H1 (cell line): ENCODE results near the gene CPE. TPM values are rescaled to one million over a fixed set of nuclear protein-coding genes. Genes with fewer than 3 reads are reported as not detected.

Experiments
- CTCF ChIA-PET: fragments of 300-600 bp; sonication (Branson Sonifier 250); formaldehyde crosslinking; loops from one replicate; lab custom pipeline; 2021; ENCODE audit not compliant: partially characterized antibody; lab: Charles Lee
- POLR2A ChIA-PET: fragments of 300-600 bp; sonication (Branson Sonifier 250); formaldehyde crosslinking; loops from one replicate; lab custom pipeline; 2021; ENCODE audit warnings: inconsistent platforms; ENCODE audit not compliant: partially characterized antibody; lab: Charles Lee
- DNase-seq, 2 experiments: peaks; one replicate each; pipeline versions ENCODE4 v3.0.0 to v3.0.0-alpha.2; 2010 to 2022; ENCODE audit warnings: low spot score in 2 of 2, low read depth in 1 of 2, mixed read lengths in 1 of 2
- FAIRE-seq: peaks from 2 replicates; lab custom pipeline; 2011; peaks lifted over from hg19 to GRCh38; lab: Jason Lieb, UNC
- H2AFZ ChIP-seq: 2 replicates; pipeline ENCODE4 v1.8.1; 2012; ENCODE audit warnings: low read length, inconsistent platforms
- H2AK5ac ChIP-seq: 2 replicates; pipeline ENCODE4 v1.6.1; 2013; ENCODE audit warnings: low read depth, low read length
- H2BK120ac ChIP-seq: replicated peaks from 2 replicates; pipeline ENCODE3; 2013; ENCODE audit warnings: low read depth, low read length, inconsistent platforms
- H2BK12ac ChIP-seq: 2 replicates; pipeline ENCODE4 v1.6.1; 2013; ENCODE audit warnings: low read depth, low read length
- H2BK15ac ChIP-seq: 2 replicates; pipeline ENCODE4 v1.6.1; 2013; ENCODE audit warnings: low read length
- H2BK20ac ChIP-seq: 2 replicates; pipeline ENCODE4 v1.6.1; 2013; ENCODE audit warnings: low read length
- H2BK5ac ChIP-seq: 2 replicates; pipeline ENCODE4 v1.6.1; 2013; ENCODE audit warnings: low read depth, low read length
- H3K14ac ChIP-seq: 2 replicates; pipeline ENCODE4 v1.6.1; 2013; ENCODE audit warnings: inconsistent platforms; ENCODE audit not compliant: insufficient read length
- H3K18ac ChIP-seq: 2 replicates; pipeline ENCODE4 v1.6.1; 2013; ENCODE audit warnings: low read length; ENCODE audit errors: extremely low read depth
- H3K23ac ChIP-seq: 2 replicates; pipeline ENCODE4 v1.6.1; 2013; ENCODE audit warnings: inconsistent platforms; ENCODE audit not compliant: insufficient read length
- H3K23me2 ChIP-seq: 2 replicates; pipeline ENCODE4 v1.6.1; 2013; ENCODE audit warnings: low read depth, low read length
- H3K27ac ChIP-seq: 2 replicates; pipeline ENCODE4 v1.6.1; 2011; ENCODE audit warnings: low read depth, low read length, inconsistent platforms
- H3K27me3 ChIP-seq, 4 experiments: replicated peaks in 1 of 4; 1 replicate in 1 of 4; 2 replicates in 3 of 4; pipeline versions ENCODE4 v1.6.1 to v1.8.1; 2011 to 2013; ENCODE audit warnings: low read length in 3 of 4, mild to moderate bottlenecking in 3 of 4, inconsistent platforms in 2 of 4, mixed read lengths in 2 of 4, moderate library complexity in 1 of 4; ENCODE audit not compliant: control insufficient read depth in 3 of 4, insufficient read depth in 3 of 4; ENCODE audit errors: extremely low read depth in 1 of 4
- H3K36me3 ChIP-seq, 4 experiments: 2 replicates each; pipeline versions ENCODE4 v1.6.1 to v1.8.1; 2011 to 2013; ENCODE audit warnings: mild to moderate bottlenecking in 4 of 4, low read length in 3 of 4, moderate library complexity in 2 of 4, control low read depth in 1 of 4, inconsistent platforms in 1 of 4; ENCODE audit not compliant: insufficient read depth in 4 of 4, control insufficient read depth in 2 of 4
- H3K4ac ChIP-seq: replicated peaks from 2 replicates; pipeline ENCODE3; 2013; ENCODE audit warnings: low read length, low read depth, mixed read lengths, inconsistent platforms; ENCODE audit not compliant: insufficient read length
- H3K4me1 ChIP-seq, 4 experiments: replicated peaks in 1 of 4; 1 replicate in 1 of 4; 2 replicates in 3 of 4; pipeline versions ENCODE4 v1.6.1 to v1.8.1; 2011 to 2013; ENCODE audit warnings: low read length in 3 of 4, inconsistent platforms in 2 of 4, mixed read lengths in 1 of 4; ENCODE audit not compliant: insufficient read depth in 4 of 4, control insufficient read depth in 3 of 4
- H3K4me2 ChIP-seq, 2 experiments: 2 replicates each; pipeline versions ENCODE4 v1.6.1 to v1.8.1; 2011 to 2013; ENCODE audit warnings: low read depth in 2 of 2, low read length in 2 of 2, control low read depth in 1 of 2, inconsistent platforms in 1 of 2, mild to moderate bottlenecking in 1 of 2; ENCODE audit not compliant: insufficient read depth in 1 of 2
- H3K4me3 ChIP-seq, 4 experiments: fragments of 200-600, 300-600 bp in 1 of 4; sonication (generic), shearing (Covaris generic), sonication (Bioruptor Twin) in 1 of 4; 2 replicates each; pipeline versions ENCODE4 v1.5.1 to v1.8.1; 2011 to 2016; ENCODE audit warnings: low read length in 4 of 4, low read depth in 3 of 4, control low read depth in 2 of 4, inconsistent platforms in 2 of 4, mild to moderate bottlenecking in 2 of 4, mixed read lengths in 1 of 4, moderate library complexity in 1 of 4; ENCODE audit not compliant: insufficient read depth in 2 of 4; ENCODE audit errors: extremely low read depth in 1 of 4
- H3K56ac ChIP-seq: replicated peaks from 2 replicates; pipeline ENCODE3; 2013; ENCODE audit warnings: low read depth, mild to moderate bottlenecking, mixed read lengths, low read length, inconsistent platforms; ENCODE audit not compliant: insufficient read length
- H3K79me1 ChIP-seq: 2 replicates; pipeline ENCODE4 v1.6.1; 2013; ENCODE audit warnings: low read depth, low read length, control low read depth
- H3K79me2 ChIP-seq, 2 experiments: 2 replicates each; pipeline versions ENCODE4 v1.6.1 to v1.8.1; 2012 to 2013; ENCODE audit warnings: low read length in 2 of 2, mild to moderate bottlenecking in 2 of 2, inconsistent platforms in 1 of 2; ENCODE audit not compliant: insufficient read depth in 2 of 2, control insufficient read depth in 1 of 2
- H3K9ac ChIP-seq, 4 experiments: replicated peaks in 1 of 4; 1 replicate in 1 of 4; 2 replicates in 3 of 4; pipeline versions ENCODE4 v1.6.1 to v1.8.1; 2011 to 2013; ENCODE audit warnings: low read depth in 3 of 4, low read length in 3 of 4, control low read depth in 2 of 4, mild to moderate bottlenecking in 2 of 4, moderate library complexity in 2 of 4, inconsistent platforms in 1 of 4; ENCODE audit errors: extremely low read depth in 1 of 4
- H3K9me3 ChIP-seq, 2 experiments: 2 replicates each; pipeline versions ENCODE4 v1.6.1 to v1.8.1; 2012 to 2013; ENCODE audit warnings: mild to moderate bottlenecking in 2 of 2, moderate library complexity in 2 of 2, control low read depth in 1 of 2, inconsistent platforms in 1 of 2, low read depth in 1 of 2, low read length in 1 of 2, mixed read lengths in 1 of 2; ENCODE audit not compliant: insufficient read depth in 2 of 2
- H4K20me1 ChIP-seq, 2 experiments: replicated peaks in 1 of 2; 2 replicates each; pipeline versions ENCODE3 to v1.8.1; 2011 to 2013; ENCODE audit warnings: inconsistent platforms in 2 of 2, low read length in 2 of 2, mild to moderate bottlenecking in 1 of 2; ENCODE audit not compliant: insufficient read depth in 2 of 2, control insufficient read depth in 1 of 2
- H4K5ac ChIP-seq: 2 replicates; pipeline ENCODE4 v1.6.1; 2013; ENCODE audit warnings: low read length, low read depth, mixed read lengths, inconsistent platforms; ENCODE audit not compliant: insufficient read length
- H4K8ac ChIP-seq: 2 replicates; pipeline ENCODE4 v1.8.0; 2013; ENCODE audit warnings: mild to moderate bottlenecking, moderate library complexity, low read length, inconsistent platforms; ENCODE audit not compliant: insufficient read depth; ENCODE audit errors: extremely low read depth
- H4K91ac ChIP-seq: replicated peaks from 2 replicates; pipeline ENCODE3; 2013; ENCODE audit warnings: low read length, mixed read lengths, inconsistent platforms; ENCODE audit not compliant: insufficient read length
- BACH1 ChIP-seq: IDR thresholded peaks from 2 replicates; pipeline ENCODE4 v1.6.1; 2012; ENCODE audit warnings: low read length, improper control_type of control experiment
- CHD1 ChIP-seq: IDR thresholded peaks from 2 replicates; pipeline ENCODE4 v1.6.1; 2012; ENCODE audit warnings: low read depth, low read length, improper control_type of control experiment
- CTCF ChIP-seq, 3 experiments: IDR thresholded peaks; 1 replicate in 2 of 3; 2 replicates in 1 of 3; pipeline versions ENCODE4 v1.5.1 to v1.6.1; 2011; ENCODE audit warnings: low read length in 3 of 3, mild to moderate bottlenecking in 3 of 3, inconsistent platforms in 2 of 3, low read depth in 1 of 3, moderate library complexity in 1 of 3; ENCODE audit not compliant: insufficient read depth in 1 of 3; ENCODE audit errors: control extremely low read depth in 1 of 3
- POLR2A ChIP-seq, 2 experiments: IDR thresholded peaks; 1 replicate in 1 of 2; 2 replicates in 1 of 2; pipeline ENCODE4 v1.6.1; 2011; ENCODE audit warnings: low read depth in 2 of 2, low read length in 2 of 2, mild to moderate bottlenecking in 2 of 2; ENCODE audit errors: control extremely low read depth in 1 of 2
- POLR2AphosphoS5 ChIP-seq: IDR thresholded peaks from 2 replicates; pipeline ENCODE4 v1.6.1; 2011; ENCODE audit warnings: low read depth, low read length
- RAD21 ChIP-seq, 2 experiments: IDR thresholded peaks in 1 of 2; conservative IDR thresholded peaks in 1 of 2; 2 replicates each; pipeline ENCODE4 v1.6.1; 2011; ENCODE audit warnings: low read depth in 2 of 2, low read length in 2 of 2, improper control_type of control experiment in 1 of 2, inconsistent platforms in 1 of 2, mild to moderate bottlenecking in 1 of 2, moderate library complexity in 1 of 2
- WGBS, 2 experiments: shearing (Covaris generic) in 1 of 2; methylation state at CpG; one replicate each; pipeline versions ENCODE4 v1.1.6 to v1.1.7; 2013 to 2015; ENCODE audit warnings: low lambda C conversion rate in 2 of 2, mixed read lengths in 2 of 2, inconsistent platforms in 1 of 2, low coverage in 1 of 2, missing lambda C conversion rate in 1 of 2; ENCODE audit not compliant: insufficient replicate concordance in 2 of 2, insufficient coverage in 1 of 2, insufficient read length in 1 of 2; ENCODE audit errors: extremely low coverage in 1 of 2, missing lambda C conversion rate in 1 of 2; 5-methylcytosine and 5-hydroxymethylcytosine counted together
- polyA plus RNA-seq, 7 experiments: library from polyadenylated mRNA; depleted of rRNA in 3 of 7; stranded (reverse) in 5 of 7; unstranded in 2 of 7; fragments of >200 nt in 5 of 7; fragments of 200-250 nt in 2 of 7; gene quantifications; 1 replicate in 5 of 7; 2 replicates in 1 of 7; 4 replicates in 1 of 7; pipeline versions ENCODE4 v1.2.1 to v1.2.3, GENCODE V29; 2011 to 2013; ENCODE audit warnings: missing spikeins in 2 of 7, mixed read lengths in 2 of 7
- total RNA-seq: library from RNA; stranded (reverse); fragmentation: NEBNext Ultra II Directional; extraction: Animal tissue kit (Norgen Biotek cat#: 25700); gene quantifications from 2 replicates; pipeline ENCODE4 v1.2.1, GENCODE V29; 2021

Gene CPE
- total and polyA plus RNA-seq, 2 of the 8 experiments (the other 6 are each of a cell fraction or from before 2014, with no cell fraction given), result 9.4 to 10.2 TPM

GRCh38 chr4:165343353-165344191 is 35.2 kb upstream of the CPE start:
- Histone ChIP-seq H3K27me3 (no peaks in the 10 kb centered on the region), H3K23ac (no peak overlapping the region), H2BK5ac (no peak overlapping the region), H3K9me3 (no peaks in the 10 kb centered on the region), H3K56ac (no peak overlapping the region), H3K27ac (no peak overlapping the region), H3K18ac (no peak overlapping the region), H4K20me1 (peaks cover 0 to 3% of the 10 kb centered on the region in 2 experiments), H4K5ac (no peak overlapping the region), H3K14ac (no peak overlapping the region), H3K9ac (no peak overlapping the region), H2AFZ (no peak overlapping the region), H3K4me3 (no peak overlapping the region), H2BK120ac (no peak overlapping the region), H3K79me2 (no peaks in the 10 kb centered on the region), H3K4me1 (no peaks in the 10 kb centered on the region), H3K4ac (no peak overlapping the region), H2AK5ac (no peak overlapping the region), H3K79me1 (no peaks in the 10 kb centered on the region; the same call in 1 of the 2 replicates), H2BK12ac (no peak overlapping the region), H2BK20ac (no peak overlapping the region), H2BK15ac (no peak overlapping the region), H4K8ac (no peak overlapping the region), H4K91ac (no peak overlapping the region), H3K23me2 (no peaks in the 10 kb centered on the region), H3K4me2 (no peak overlapping the region), H3K36me3 (peaks cover 3 to 45% (median 28%) of the 10 kb centered on the region in 4 experiments)
- POLR2A ChIA-PET, result interaction anchor here (1.2 to 2.6 kb wide), 4 partner anchors 16 to 230 kb away, joined by 3 to 11 read pairs (median 6); partner anchors contain the start of gene MSMO1
- WGBS, 2 experiments, result 81% methylated on average over 13 of the region's 13 CpGs; no CpG with 5 or more reads in 1 of the 2 experiments
- TF ChIP-seq CHD1 (no peak), POLR2AphosphoS5 (0 out of 2 replicates have a peak, but pooled peaks have one; percentile 41), CTCF (IDR thresholded peaks at IDR 0.05; ENCODE audit: control extremely low read depth in 1 of 3, insufficient read depth in 1 of 3, low read depth in 1 of 3, low read length in 3 of 3) (peak; percentile 20 to 57 (median 54)), BACH1 (no peak), POLR2A (IDR thresholded peaks at IDR 0.05; ENCODE audit: control extremely low read depth in 1 of 2, low read depth in 2 of 2, low read length in 2 of 2) (no peak; a peak in 1 of 3 replicates), RAD21 (IDR thresholded peaks at IDR 0.05 in 1 of 2, conservative IDR thresholded peaks at IDR 0.05 in 1 of 2; ENCODE audit: low read depth in 2 of 2, low read length in 2 of 2) (peak; percentile 76 to 82)
- FAIRE-seq (peak; percentile 95), DNase-seq (no peak)
- CTCF ChIA-PET, result interaction anchor here (0.7 to 14.3 kb wide), 27 partner anchors 8 to 241 kb away, joined by 3 to 235 read pairs (median 4); partner anchors contain the start of genes CPE, MSMO1 and TMEM192
